ENCODE results near the gene KIF1B.

- TF ChIP-seq POLR2A (IDR thresholded peaks at IDR 0.05) (no peak), CTCF (IDR thresholded peaks at IDR 0.05) (no peak)
Observed at GRCh38 chr1:10187026-10187334, 23.4 kb upstream of the KIF1B start.

Measured in right lobe of liver (tissue), 4 donors.